Loucy (cell line): Measurements from ENCODE around the gene CFAP45.
A peak's percentile ranks its signal among the peaks of the same experiment; 100 is the strongest.

ENCODE experiments used
- H2AFZ ChIP-seq: fragments of 200-600 bp; sonication (generic); 2 replicates; pipeline ENCODE4 v1.6.0; 2016; ENCODE audit warnings: antibody characterized with exemption, mild to moderate bottlenecking, low read length, moderate library complexity
- H3F3A ChIP-seq: fragments of 200-600 bp; 2 replicates; pipeline ENCODE4 v1.6.0; 2016; ENCODE audit warnings: antibody characterized with exemption, low read depth, mild to moderate bottlenecking
- H3K27me3 ChIP-seq: fragments of 200-600 bp; sonication (generic); 2 replicates; pipeline ENCODE4 v1.6.1; 2014; ENCODE audit warnings: low read length, mild to moderate bottlenecking; ENCODE audit not compliant: insufficient read depth, poor library complexity, severe bottlenecking
- H3K36me3 ChIP-seq: fragments of 200-600 bp; sonication (generic); 2 replicates; pipeline ENCODE4 v1.6.1; 2016; ENCODE audit warnings: low read length; ENCODE audit not compliant: insufficient read depth
- H3K4me1 ChIP-seq: fragments of 200-600 bp; sonication (generic); 2 replicates; pipeline ENCODE4 v1.5.1; 2014; ENCODE audit warnings: low read length, mild to moderate bottlenecking; ENCODE audit not compliant: insufficient read depth, poor library complexity, severe bottlenecking
- H3K4me2 ChIP-seq: fragments of 200-600 bp; sonication (generic); 2 replicates; pipeline ENCODE4 v1.6.0; 2014; ENCODE audit warnings: antibody characterized with exemption, low read length, low read depth, mild to moderate bottlenecking; ENCODE audit not compliant: poor library complexity, severe bottlenecking
- H3K4me3 ChIP-seq: fragments of 200-600 bp; sonication (generic); 2 replicates; pipeline ENCODE4 v1.5.1; 2014; ENCODE audit warnings: low read length, mild to moderate bottlenecking, mixed read lengths; ENCODE audit not compliant: poor library complexity, severe bottlenecking
- H3K79me2 ChIP-seq: fragments of 200-600 bp; sonication (generic); 2 replicates; pipeline ENCODE4 v1.6.1; 2014; ENCODE audit warnings: low read length; ENCODE audit not compliant: insufficient read depth
- H3K9ac ChIP-seq: fragments of 200-600 bp; sonication (generic); 2 replicates; pipeline ENCODE4 v1.6.0; 2014; ENCODE audit warnings: mild to moderate bottlenecking, low read depth, low read length, moderate library complexity; ENCODE audit not compliant: poor library complexity, severe bottlenecking
- H3K9me2 ChIP-seq: fragments of 200-600 bp; sonication (generic); replicated peaks from 2 replicates; pipeline ENCODE4 v1.6.1; 2016; ENCODE audit warnings: low read depth, low read length, mixed read lengths
- H3K9me3 ChIP-seq: fragments of 200-600 bp; sonication (generic); 2 replicates; pipeline ENCODE4 v1.6.1; 2014; ENCODE audit warnings: mild to moderate bottlenecking, antibody characterized with exemption, low read length, low read depth; ENCODE audit not compliant: insufficient read depth
- H4K20me1 ChIP-seq: fragments of 200-600 bp; sonication (generic); 2 replicates; pipeline ENCODE4 v1.6.0; 2014; ENCODE audit warnings: antibody characterized with exemption, low read length, mild to moderate bottlenecking; ENCODE audit not compliant: insufficient read depth, poor library complexity, severe bottlenecking
- CTCF ChIP-seq: fragments of 200-600 bp; sonication (generic); conservative IDR thresholded peaks from 2 replicates; pipeline ENCODE4 v1.5.1; 2014; ENCODE audit warnings: mild to moderate bottlenecking, antibody characterized with exemption, low read length
- EZH2phosphoT487 ChIP-seq: fragments of 200-600 bp; IDR thresholded peaks from 2 replicates; pipeline ENCODE4 v1.6.1; 2018; ENCODE audit warnings: antibody characterized with exemption, mild to moderate bottlenecking, moderate library complexity, borderline replicate concordance

CFAP45 gene

GRCh38 chr1:159943908-159944622 is 44.1 kb upstream of the CFAP45 start:
- Histone ChIP-seq H3K4me1 (peaks cover 6% of the 10 kb centered on the region), H3K9me2 (no peaks in the 10 kb centered on the region), H3K4me2 (peak overlapping the region; percentile 89), H3K4me3 (no peak overlapping the region), H3F3A (no peaks in the 10 kb centered on the region), H3K27me3 (no peaks in the 10 kb centered on the region), H3K9ac (no peak overlapping the region), H4K20me1 (no peaks in the 10 kb centered on the region), H3K79me2 (no peaks in the 10 kb centered on the region), H3K36me3 (no peaks in the 10 kb centered on the region), H3K9me3 (no peaks in the 10 kb centered on the region), H2AFZ (no peak overlapping the region)
- TF ChIP-seq EZH2phosphoT487: no peak
- no peak for TF ChIP-seq CTCF

GRCh38 chr1:159943278-159943640 is 43.3 kb upstream of the CFAP45 start:
- Histone ChIP-seq H3K4me3 (no peak overlapping the region), H3F3A (no peaks in the 10 kb centered on the region), H3K4me2 (no peak overlapping the region), H3K79me2 (no peaks in the 10 kb centered on the region), H2AFZ (no peak overlapping the region), H3K9me2 (no peaks in the 10 kb centered on the region), H3K4me1 (peaks cover 6% of the 10 kb centered on the region), H3K36me3 (no peaks in the 10 kb centered on the region), H3K27me3 (no peaks in the 10 kb centered on the region), H3K9me3 (no peaks in the 10 kb centered on the region), H4K20me1 (no peaks in the 10 kb centered on the region), H3K9ac (no peak overlapping the region)
- TF ChIP-seq CTCF (no peak), EZH2phosphoT487 (no peak)

- Histone ChIP-seq H2AFZ (no peak overlapping the region), H3K36me3 (no peaks in the 10 kb centered on the region), H3K9me2 (no peaks in the 10 kb centered on the region), H3K9me3 (no peaks in the 10 kb centered on the region), H4K20me1 (no peaks in the 10 kb centered on the region), H3K4me2 (no peak overlapping the region), H3K4me3 (no peak overlapping the region), H3K9ac (no peak overlapping the region), H3K4me1 (peaks cover 6% of the 10 kb centered on the region), H3F3A (no peaks in the 10 kb centered on the region), H3K27me3 (no peaks in the 10 kb centered on the region), H3K79me2 (no peaks in the 10 kb centered on the region)
- TF ChIP-seq EZH2phosphoT487 (no peak), CTCF (no peak)
Observed at GRCh38 chr1:159942632-159943277, 42.8 kb upstream of the CFAP45 start.
